Mesenchymal stem cell (in vitro differentiated cells and primary cell): Measurements from ENCODE around the gene RTP1.

ENCODE experiments used
- DNase-seq: peaks from one replicate; pipeline ENCODE4 v3.0.0-alpha.2; 2013
- H2AFZ ChIP-seq: one replicate; pipeline ENCODE4 v1.6.1; 2013; ENCODE audit warnings: low read depth, mild to moderate bottlenecking, control low read depth, inconsistent platforms, low read length, moderate library complexity
- H2AK5ac ChIP-seq: 2 replicates; pipeline ENCODE4 v1.6.1; 2013; ENCODE audit warnings: low read length, moderate library complexity, mild to moderate bottlenecking, inconsistent platforms; ENCODE audit not compliant: severe bottlenecking
- H2BK120ac ChIP-seq: one replicate; pipeline ENCODE4 v1.6.1; 2013; ENCODE audit warnings: low read depth, mild to moderate bottlenecking, inconsistent platforms, low read length, moderate library complexity
- H2BK12ac ChIP-seq, 2 experiments: one replicate each; pipeline ENCODE4 v1.6.1; 2013; ENCODE audit warnings: inconsistent platforms in 2 of 2, low read length in 2 of 2, mild to moderate bottlenecking in 2 of 2, moderate library complexity in 2 of 2, control low read depth in 1 of 2
- H2BK15ac ChIP-seq: one replicate; pipeline ENCODE4 v1.6.1; 2013; ENCODE audit warnings: mild to moderate bottlenecking, low read depth, inconsistent platforms; ENCODE audit not compliant: poor library complexity, severe bottlenecking
- H2BK5ac ChIP-seq: 2 replicates; pipeline ENCODE4 v1.6.1; 2013; ENCODE audit warnings: low read depth, mild to moderate bottlenecking, low read length, control low read depth, inconsistent platforms; ENCODE audit not compliant: poor library complexity, severe bottlenecking
- H3K14ac ChIP-seq, 2 experiments: one replicate each; pipeline ENCODE4 v1.6.1; 2013; ENCODE audit warnings: inconsistent platforms in 2 of 2, low read length in 2 of 2, control low read depth in 1 of 2, mild to moderate bottlenecking in 1 of 2, moderate library complexity in 1 of 2
- H3K18ac ChIP-seq, 2 experiments: one replicate each; pipeline ENCODE4 v1.6.1; 2013; ENCODE audit warnings: inconsistent platforms in 2 of 2, low read length in 2 of 2, control low read depth in 1 of 2, low read depth in 1 of 2, mild to moderate bottlenecking in 1 of 2
- H3K23ac ChIP-seq, 2 experiments: one replicate each; pipeline ENCODE4 v1.6.1; 2013; ENCODE audit warnings: inconsistent platforms in 2 of 2, low read length in 2 of 2, mild to moderate bottlenecking in 2 of 2, moderate library complexity in 2 of 2, control low read depth in 1 of 2
- H3K27ac ChIP-seq: 2 replicates; pipeline ENCODE4 v1.5.1; 2013; ENCODE audit warnings: mild to moderate bottlenecking, moderate library complexity, low read length, control low read depth, inconsistent platforms; ENCODE audit not compliant: poor library complexity, severe bottlenecking
- H3K27me3 ChIP-seq, 2 experiments: 2 replicates each; pipeline versions ENCODE4 v1.6.1 to v1.7.0; 2013; ENCODE audit warnings: low read length in 2 of 2, mild to moderate bottlenecking in 2 of 2, moderate library complexity in 2 of 2, control low read depth in 1 of 2, inconsistent platforms in 1 of 2; ENCODE audit not compliant: control insufficient read depth in 1 of 2, insufficient read depth in 1 of 2
- H3K36me3 ChIP-seq, 2 experiments: 2 replicates each; pipeline versions ENCODE4 v1.6.1 to v1.7.0; 2013; ENCODE audit warnings: low read length in 2 of 2, control low read depth in 1 of 2, inconsistent platforms in 1 of 2, low read depth in 1 of 2, mild to moderate bottlenecking in 1 of 2; ENCODE audit not compliant: insufficient read depth in 2 of 2, control insufficient read depth in 1 of 2
- H3K4ac ChIP-seq, 2 experiments: one replicate each; pipeline ENCODE4 v1.6.1; 2013; ENCODE audit warnings: inconsistent platforms in 2 of 2, low read length in 2 of 2, mild to moderate bottlenecking in 2 of 2, moderate library complexity in 2 of 2, control low read depth in 1 of 2, low read depth in 1 of 2
- H3K4me1 ChIP-seq: 2 replicates; pipeline ENCODE4 v1.6.1; 2013; ENCODE audit warnings: low read depth, low read length, control low read depth; ENCODE audit not compliant: control insufficient read depth, insufficient read depth
- H3K4me2 ChIP-seq: 2 replicates; pipeline ENCODE4 v1.6.1; 2013; ENCODE audit warnings: low read length, mild to moderate bottlenecking, inconsistent platforms; ENCODE audit not compliant: poor library complexity, severe bottlenecking
- H3K4me3 ChIP-seq, 2 experiments: 2 replicates each; pipeline versions ENCODE4 v1.5.1 to v1.7.0; 2013; ENCODE audit warnings: low read length in 2 of 2, mild to moderate bottlenecking in 2 of 2, control low read depth in 1 of 2, low read depth in 1 of 2; ENCODE audit not compliant: insufficient read depth in 1 of 2
- H3K79me1 ChIP-seq: replicated peaks from 2 replicates; pipeline ENCODE4 v1.6.1; 2013; ENCODE audit warnings: mild to moderate bottlenecking, control low read depth, low read length, inconsistent platforms; ENCODE audit not compliant: poor library complexity, severe bottlenecking
- H3K9ac ChIP-seq: 2 replicates; pipeline ENCODE4 v1.7.0; 2013; ENCODE audit warnings: mild to moderate bottlenecking, low read length, moderate library complexity
- H3K9me3 ChIP-seq: 2 replicates; pipeline ENCODE4 v1.7.0; 2013; ENCODE audit warnings: mild to moderate bottlenecking, low read length; ENCODE audit not compliant: control insufficient read depth
- H4K8ac ChIP-seq: one replicate; pipeline ENCODE4 v1.6.1; 2013; ENCODE audit warnings: inconsistent platforms, mild to moderate bottlenecking, low read length, moderate library complexity
- H4K91ac ChIP-seq: one replicate; pipeline ENCODE4 v1.6.1; 2013; ENCODE audit warnings: mild to moderate bottlenecking, low read length, inconsistent platforms
- WGBS: methylation state at CpG from one replicate; pipeline ENCODE4 v1.1.7; 2013; ENCODE audit warnings: mixed read lengths; 5-methylcytosine and 5-hydroxymethylcytosine counted together

Gene RTP1

DNA sequence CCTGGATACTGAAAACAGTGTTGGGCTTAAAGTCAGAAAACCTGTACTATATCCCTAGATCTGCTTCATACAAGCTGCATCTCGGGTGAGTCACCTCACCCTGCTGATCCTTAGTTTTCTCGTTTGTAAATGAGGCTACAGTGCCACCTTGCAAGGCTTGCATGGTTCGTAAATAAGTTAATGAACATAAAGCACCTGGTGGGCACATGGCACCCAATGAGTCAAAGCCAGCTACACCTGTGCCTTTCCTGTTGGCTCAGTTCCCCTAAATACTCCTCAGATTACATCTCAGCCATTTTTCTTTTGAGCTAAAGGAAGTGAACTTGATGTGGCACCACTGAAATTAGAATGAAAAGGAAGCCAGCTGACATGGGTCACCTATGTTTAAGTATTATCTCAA is 26.5 kb downstream of the RTP1 start:
- Histone ChIP-seq H4K8ac (no peak overlapping the region), H3K4me1 (peaks cover 11% of the 10 kb centered on the region), H3K4ac (no peak overlapping the region), H3K79me1 (no peaks in the 10 kb centered on the region), H2BK12ac (no peak overlapping the region), H3K4me3 (no peak overlapping the region), H3K18ac (no peak overlapping the region), H3K9ac (no peak overlapping the region), H2BK5ac (no peak overlapping the region), H3K9me3 (no peaks in the 10 kb centered on the region), H2BK15ac (no peak overlapping the region), H3K27me3 (peaks cover 0 to 2% of the 10 kb centered on the region in 2 experiments), H3K23ac (no peak overlapping the region), H2BK120ac (no peak overlapping the region), H3K14ac (no peak overlapping the region), H3K4me2 (no peak overlapping the region), H2AK5ac (no peak overlapping the region), H3K36me3 (peaks cover 0 to 14% of the 10 kb centered on the region in 2 experiments), H2AFZ (no peak overlapping the region), H4K91ac (no peak overlapping the region), H3K27ac (no peak overlapping the region)
- peak; percentile 16 for DNase-seq
- WGBS = 66% methylated on average over 3 of the region's 3 CpGs

- H3K4me1 ChIP-seq = peaks cover 11% of the 10 kb centered on the region
- H3K27me3 ChIP-seq = no peaks in the 10 kb centered on the region
- H2BK5ac ChIP-seq = no peak overlapping the region
- H2BK12ac ChIP-seq = no peak overlapping the region
- peak; percentile 59 for DNase-seq
- no peak overlapping the region for H3K18ac ChIP-seq
- no peak overlapping the region for H2AK5ac ChIP-seq
- no peak overlapping the region for H3K4ac ChIP-seq
- no peak overlapping the region for H2BK15ac ChIP-seq
- H2AFZ ChIP-seq = no peak overlapping the region
- H3K14ac ChIP-seq = no peak overlapping the region
- H3K9ac ChIP-seq = no peak overlapping the region
- no peak overlapping the region for H3K4me3 ChIP-seq
- WGBS = 53% methylated on average over 5 of the region's 7 CpGs
- H3K4me2 ChIP-seq = no peak overlapping the region
- H3K79me1 ChIP-seq = no peaks in the 10 kb centered on the region
- H3K36me3 ChIP-seq = peaks cover 0 to 14% of the 10 kb centered on the region in 2 experiments
- no peak overlapping the region for H4K8ac ChIP-seq
- H2BK120ac ChIP-seq = no peak overlapping the region
- H4K91ac ChIP-seq = no peak overlapping the region
- no peak overlapping the region for H3K23ac ChIP-seq
- no peak overlapping the region for H3K27ac ChIP-seq
- no peaks in the 10 kb centered on the region for H3K9me3 ChIP-seq
Observed at GRCh38 chr3:187227658-187228258, 30.5 kb downstream of the RTP1 start.

DNA sequence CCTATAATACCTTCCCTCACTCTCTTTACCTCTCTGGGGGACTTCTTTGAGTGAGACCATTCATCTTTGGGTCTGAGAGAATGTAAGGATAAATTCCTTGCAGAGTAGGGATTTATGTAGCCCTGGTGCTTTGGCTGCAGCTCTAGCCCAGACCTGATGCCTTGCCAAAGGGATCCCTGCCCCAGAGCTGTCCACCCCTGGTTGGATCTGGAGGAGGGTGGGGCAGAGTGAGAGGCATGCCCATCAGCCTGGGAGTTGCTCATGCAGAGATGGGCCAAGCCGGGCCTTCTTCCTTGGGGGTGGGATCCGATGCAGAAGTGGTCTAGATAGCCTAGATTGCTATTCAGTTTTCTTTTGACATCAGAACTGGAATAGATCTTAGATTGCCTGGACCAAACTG is 31.5 kb downstream of the RTP1 start:
- H3K23ac ChIP-seq = no peak overlapping the region
- H2AFZ ChIP-seq = no peak overlapping the region
- peaks cover 0 to 14% of the 10 kb centered on the region in 2 experiments for H3K36me3 ChIP-seq
- H2BK12ac ChIP-seq = no peak overlapping the region
- no peaks in the 10 kb centered on the region for H3K27me3 ChIP-seq
- peaks cover 11% of the 10 kb centered on the region for H3K4me1 ChIP-seq
- H2AK5ac ChIP-seq = no peak overlapping the region
- H4K8ac ChIP-seq = no peak overlapping the region
- no peak overlapping the region for H3K9ac ChIP-seq
- no peaks in the 10 kb centered on the region for H3K79me1 ChIP-seq
- H3K14ac ChIP-seq = no peak overlapping the region
- no peak overlapping the region for H3K18ac ChIP-seq
- no peak overlapping the region for H3K27ac ChIP-seq
- 100% methylated on average over 2 of the region's 2 CpGs for WGBS
- H3K4me3 ChIP-seq = no peak overlapping the region
- no peak overlapping the region for H3K4ac ChIP-seq
- H3K9me3 ChIP-seq = no peaks in the 10 kb centered on the region
- no peak overlapping the region for H2BK15ac ChIP-seq
- no peak overlapping the region for H4K91ac ChIP-seq
- H2BK120ac ChIP-seq = no peak overlapping the region
- H3K4me2 ChIP-seq = no peak overlapping the region
- no peak for DNase-seq
- H2BK5ac ChIP-seq = no peak overlapping the region

DNA sequence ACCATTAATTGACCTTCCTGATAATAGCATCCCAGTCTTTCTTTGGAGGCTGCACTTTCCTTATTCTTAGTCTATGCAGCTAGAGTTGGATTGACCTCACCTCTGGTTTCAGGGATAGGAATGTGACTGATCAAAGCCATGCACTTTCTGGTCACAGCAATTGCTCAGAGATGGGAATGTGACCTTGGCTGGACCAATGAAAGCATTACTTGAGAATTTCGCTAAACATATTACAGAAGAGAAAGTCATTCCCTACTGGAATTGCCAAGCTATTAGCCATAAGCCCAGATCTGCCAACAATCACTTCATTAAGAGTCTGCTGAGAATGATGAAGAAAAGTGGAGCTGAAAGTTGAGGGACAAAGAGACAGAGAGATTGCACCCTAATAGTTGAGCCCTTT is 32.7 kb downstream of the RTP1 start:
- no peaks in the 10 kb centered on the region for H3K9me3 ChIP-seq
- no peak overlapping the region for H3K27ac ChIP-seq
- H2AK5ac ChIP-seq = no peak overlapping the region
- no peaks in the 10 kb centered on the region for H3K79me1 ChIP-seq
- WGBS = 100% methylated on average over 1 of the region's 1 CpG
- no peak overlapping the region for H2AFZ ChIP-seq
- no peak overlapping the region for H3K9ac ChIP-seq
- no peak overlapping the region for H3K4me3 ChIP-seq
- H3K36me3 ChIP-seq = peaks cover 0 to 13% of the 10 kb centered on the region in 2 experiments
- no peak overlapping the region for H3K23ac ChIP-seq
- no peak overlapping the region for H2BK12ac ChIP-seq
- no peak overlapping the region for H2BK5ac ChIP-seq
- peaks cover 10% of the 10 kb centered on the region for H3K4me1 ChIP-seq
- no peak overlapping the region for H3K14ac ChIP-seq
- H3K18ac ChIP-seq = no peak overlapping the region
- H3K4ac ChIP-seq = no peak overlapping the region
- H3K27me3 ChIP-seq = no peaks in the 10 kb centered on the region
- no peak overlapping the region for H4K91ac ChIP-seq
- no peak overlapping the region for H2BK15ac ChIP-seq
- H3K4me2 ChIP-seq = no peak overlapping the region
- no peak overlapping the region for H2BK120ac ChIP-seq
- no peak overlapping the region for H4K8ac ChIP-seq
- DNase-seq = no peak
